KG1 (cell line): Measurements from ENCODE around the gene TAPBPL.
"Not testable (repeated sequence)": the region's sequence is repeated elsewhere in the genome, so short reads cannot be mapped to it uniquely, and the experiment has no call there.

Experiments
- DNase-seq: peaks from one replicate; lab custom pipeline; 2025; lab: John Stamatoyannopoulos, UW

TAPBPL gene

GRCh38 chr12:6462234-6462995, 10.6 kb downstream of the TAPBPL start:
- no peak for DNase-seq

GRCh38 chr12:6463216-6463615, 11.4 kb downstream of the TAPBPL start:
- no peak for DNase-seq

- DNase-seq = no peak
Measured at GRCh38 chr12:6463858-6464257, 12.0 kb downstream of the TAPBPL start.

GRCh38 chr12:6464531-6464930, 12.7 kb downstream of the TAPBPL start:
- no peak for DNase-seq

GRCh38 chr12:6465467-6466183, 13.8 kb downstream of the TAPBPL start:
- peak; percentile 34 for DNase-seq

GRCh38 chr12:6466184-6466573, 14.3 kb downstream of the TAPBPL start:
- no peak for DNase-seq

- DNase-seq = not testable (repeated sequence)
Measured at GRCh38 chr12:6466751-6467150, 14.9 kb downstream of the TAPBPL start.

- DNase-seq = not testable (repeated sequence)
Measured at GRCh38 chr12:6467571-6468282, 15.9 kb downstream of the TAPBPL start.

- no peak for DNase-seq
Measured at GRCh38 chr12:6468283-6468575, 16.4 kb downstream of the TAPBPL start.

GRCh38 chr12:6469092-6469491, 17.2 kb downstream of the TAPBPL start:
- no peak for DNase-seq

- no peak for DNase-seq
Measured at GRCh38 chr12:6469609-6470374, 17.9 kb downstream of the TAPBPL start.

- DNase-seq = peak; percentile 95
Measured at GRCh38 chr12:6470375-6471163, 18.7 kb downstream of the TAPBPL start, which contains the start of gene VAMP1. Gene VAMP1 (minus strand): TSS chr12:6470677. CDS start chr12:6470531, 146 bp downstream.

- no peak for DNase-seq
Measured at GRCh38 chr12:6471989-6472360, 20.1 kb downstream of the TAPBPL start.

- DNase-seq = no peak
Measured at GRCh38 chr12:6472491-6472890, 20.6 kb downstream of the TAPBPL start.

GRCh38 chr12:6475233-6475975, 23.6 kb downstream of the TAPBPL start:
- not testable (repeated sequence) for DNase-seq

- no peak for DNase-seq
Measured at GRCh38 chr12:6476489-6476888, 24.6 kb downstream of the TAPBPL start.

- DNase-seq = not testable (repeated sequence)
Measured at GRCh38 chr12:6477601-6478377, 25.9 kb downstream of the TAPBPL start.

GRCh38 chr12:6478416-6478815, 26.6 kb downstream of the TAPBPL start:
- DNase-seq = no peak

GRCh38 chr12:6488240-6488639, 36.4 kb downstream of the TAPBPL start:
- no peak for DNase-seq

- DNase-seq = no peak
Measured at GRCh38 chr12:6489449-6489848, 37.6 kb downstream of the TAPBPL start.
